IMR-90 (cell line): ENCODE measurements around the gene SEC14L1. TPM values are rescaled to one million over a fixed set of nuclear protein-coding genes. Genes with fewer than 3 reads are reported as not detected.
"Not testable (repeated sequence)": the region's sequence is repeated elsewhere in the genome, so short reads cannot be mapped to it uniquely, and the experiment has no call there.

Experiments used
- ATAC-seq: fragments of 200-7000 bp; cut with Tn5 transposase; 2 replicates; pipeline ENCODE4 v1.9.1; 2020; ENCODE audit warnings: low read depth, mild to moderate bottlenecking, moderate library complexity
- BruUV-seq: library from RNA; stranded (reverse); fragments of 400-500 nt; replicated peaks from 2 replicates; lab custom pipeline; 2021; lab: Mats Ljungman, UMichigan
- CTCF ChIA-PET: fragments of 300-600 bp; formaldehyde crosslinking; extraction: SDS; loops from one replicate; lab custom pipeline; 2021; ENCODE audit warnings: antibody characterized with exemption; lab: Yijun Ruan, JAX
- POLR2A ChIA-PET: fragments of 300-600 bp; sonication (Branson Sonifier 250); formaldehyde crosslinking; loops from one replicate; lab custom pipeline; 2022; ENCODE audit warnings: antibody characterized with exemption; ENCODE audit not compliant: unreplicated experiment; lab: Charles Lee
- DNase-seq: peaks from one replicate; pipeline ENCODE4 v3.0.0; 2013
- H2AFZ ChIP-seq: replicated peaks from 2 replicates; pipeline ENCODE3; 2013; ENCODE audit warnings: low read length, mild to moderate bottlenecking; ENCODE audit not compliant: poor library complexity
- H2AK5ac ChIP-seq: 2 replicates; pipeline ENCODE4 v1.6.1; 2013; ENCODE audit warnings: low read depth, low read length, inconsistent platforms
- H2AK9ac ChIP-seq: replicated peaks from 2 replicates; pipeline ENCODE3; 2013; ENCODE audit warnings: mild to moderate bottlenecking, low read depth, low read length, moderate library complexity; ENCODE audit not compliant: poor library complexity
- H2BK120ac ChIP-seq: 2 replicates; pipeline ENCODE4 v1.6.1; 2013; ENCODE audit warnings: low read depth, low read length, inconsistent platforms
- H2BK15ac ChIP-seq: 3 replicates; pipeline ENCODE4 v1.6.1; 2013; ENCODE audit warnings: low read depth, low read length, inconsistent platforms
- H2BK20ac ChIP-seq: 2 replicates; pipeline ENCODE4 v1.6.1; 2013; ENCODE audit warnings: low read depth, mild to moderate bottlenecking, inconsistent platforms, low read length, moderate library complexity
- H2BK5ac ChIP-seq: 2 replicates; pipeline ENCODE4 v1.6.1; 2013; ENCODE audit warnings: mild to moderate bottlenecking, low read depth, low read length, inconsistent platforms; ENCODE audit not compliant: poor library complexity, severe bottlenecking
- H3K14ac ChIP-seq: replicated peaks from 2 replicates; pipeline ENCODE4 v1.6.1; 2013; ENCODE audit warnings: low read depth, low read length, inconsistent platforms
- H3K18ac ChIP-seq: 2 replicates; pipeline ENCODE4 v1.6.1; 2013; ENCODE audit warnings: low read depth, low read length, control low read depth
- H3K23ac ChIP-seq: 2 replicates; pipeline ENCODE4 v1.6.1; 2013; ENCODE audit warnings: low read depth, low read length, inconsistent platforms
- H3K27ac ChIP-seq: 2 replicates; pipeline ENCODE4 v1.5.1; 2013; ENCODE audit warnings: mild to moderate bottlenecking, control low read depth, low read length; ENCODE audit not compliant: insufficient read depth
- H3K27me3 ChIP-seq: 2 replicates; pipeline ENCODE4 v1.6.1; 2013; ENCODE audit warnings: low read length; ENCODE audit not compliant: control insufficient read depth, insufficient read depth
- H3K36me3 ChIP-seq: 2 replicates; pipeline ENCODE4 v1.6.1; 2013; ENCODE audit warnings: low read length, mixed read lengths; ENCODE audit not compliant: control insufficient read depth, insufficient read depth
- H3K4ac ChIP-seq: 2 replicates; pipeline ENCODE4 v1.6.1; 2013; ENCODE audit warnings: low read depth, low read length, inconsistent platforms
- H3K4me1 ChIP-seq: 2 replicates; pipeline ENCODE4 v1.6.1; 2013; ENCODE audit warnings: low read length, mixed read lengths; ENCODE audit not compliant: control insufficient read depth, insufficient read depth
- H3K4me2 ChIP-seq: 2 replicates; pipeline ENCODE4 v1.6.1; 2013; ENCODE audit warnings: low read depth, mild to moderate bottlenecking, control low read depth, low read length, moderate library complexity
- H3K4me3 ChIP-seq: 2 replicates; pipeline ENCODE4 v1.5.1; 2013; ENCODE audit warnings: low read depth, mild to moderate bottlenecking, control low read depth, low read length, moderate library complexity; ENCODE audit not compliant: insufficient read depth
- H3K56ac ChIP-seq: 2 replicates; pipeline ENCODE4 v1.6.1; 2013; ENCODE audit warnings: low read length, inconsistent platforms; ENCODE audit not compliant: insufficient read depth; ENCODE audit errors: extremely low read depth
- H3K79me1 ChIP-seq, 2 experiments: 2 replicates each; pipeline ENCODE4 v1.6.1; 2013; ENCODE audit warnings: low read length in 2 of 2, inconsistent platforms in 1 of 2, low read depth in 1 of 2
- H3K9ac ChIP-seq: 2 replicates; pipeline ENCODE4 v1.6.1; 2013; ENCODE audit warnings: low read depth, low read length, control low read depth
- H3K9me1 ChIP-seq: 2 replicates; pipeline ENCODE4 v1.6.1; 2013; ENCODE audit warnings: low read length, inconsistent platforms; ENCODE audit not compliant: insufficient read depth
- H3K9me3 ChIP-seq: 2 replicates; pipeline ENCODE4 v1.6.1; 2013; ENCODE audit warnings: low read length; ENCODE audit not compliant: control insufficient read depth, insufficient read depth
- H4K20me1 ChIP-seq: 2 replicates; pipeline ENCODE4 v1.6.1; 2013; ENCODE audit warnings: low read length, inconsistent platforms; ENCODE audit not compliant: insufficient read depth
- H4K5ac ChIP-seq: 2 replicates; pipeline ENCODE4 v1.6.1; 2013; ENCODE audit warnings: mild to moderate bottlenecking, low read depth, low read length, control low read depth
- H4K8ac ChIP-seq, 2 experiments: 2 replicates each; pipeline ENCODE4 v1.6.1; 2013; ENCODE audit warnings: low read depth in 2 of 2, low read length in 2 of 2, control low read depth in 1 of 2, inconsistent platforms in 1 of 2
- H4K91ac ChIP-seq: 2 replicates; pipeline ENCODE4 v1.6.1; 2013; ENCODE audit warnings: low read depth, low read length, inconsistent platforms; ENCODE audit not compliant: insufficient read depth
- WGBS, 2 experiments: methylation state at CpG; one replicate each; pipeline versions ENCODE4 v1.1.5 to v1.1.7; 2013; ENCODE audit warnings: missing lambda C conversion rate in 2 of 2; ENCODE audit not compliant: insufficient read length in 1 of 2; ENCODE audit errors: extremely low coverage in 2 of 2; 5-methylcytosine and 5-hydroxymethylcytosine counted together
- dilution Hi-C: fragments of 300-500 bp; cut with HindIII; formaldehyde crosslinking; loops from one replicate; pipeline ENCODE4 v1.14.3; 2018; ENCODE audit warnings: low sequenced_read_pairs; ENCODE audit not compliant: unreplicated experiment
- in situ Hi-C: fragments of 300-500 bp; cut with MboI; formaldehyde crosslinking; loops from 3 replicates; pipeline ENCODE4 v1.14.3; 2019; ENCODE audit warnings: low sequenced_read_pairs, inconsistent platforms, mixed read lengths
- intact Hi-C: fragments of 100-400 bp; cut with micrococcal nuclease; formaldehyde crosslinking; loops from 2 replicates; pipeline ENCODE4 v1.10.0; 2022
- polyA plus RNA-seq, 3 experiments: library from polyadenylated mRNA; depleted of rRNA; stranded (reverse); fragments of >200 nt; gene quantifications; 2 replicates each; pipeline ENCODE4 v1.2.3, GENCODE V29; 2012; ENCODE audit warnings: low replicate concordance in 1 of 3
- total RNA-seq: library from RNA; depleted of rRNA; stranded (reverse); fragments of >200 nt; gene quantifications from 2 replicates; pipeline ENCODE4 v1.2.3, GENCODE V29; 2012

SEC14L1 gene
- total and polyA plus RNA-seq, 2 of the 4 experiments (the other 2 are of a cell fraction) = 24.9 to 35.8 TPM

DNA sequence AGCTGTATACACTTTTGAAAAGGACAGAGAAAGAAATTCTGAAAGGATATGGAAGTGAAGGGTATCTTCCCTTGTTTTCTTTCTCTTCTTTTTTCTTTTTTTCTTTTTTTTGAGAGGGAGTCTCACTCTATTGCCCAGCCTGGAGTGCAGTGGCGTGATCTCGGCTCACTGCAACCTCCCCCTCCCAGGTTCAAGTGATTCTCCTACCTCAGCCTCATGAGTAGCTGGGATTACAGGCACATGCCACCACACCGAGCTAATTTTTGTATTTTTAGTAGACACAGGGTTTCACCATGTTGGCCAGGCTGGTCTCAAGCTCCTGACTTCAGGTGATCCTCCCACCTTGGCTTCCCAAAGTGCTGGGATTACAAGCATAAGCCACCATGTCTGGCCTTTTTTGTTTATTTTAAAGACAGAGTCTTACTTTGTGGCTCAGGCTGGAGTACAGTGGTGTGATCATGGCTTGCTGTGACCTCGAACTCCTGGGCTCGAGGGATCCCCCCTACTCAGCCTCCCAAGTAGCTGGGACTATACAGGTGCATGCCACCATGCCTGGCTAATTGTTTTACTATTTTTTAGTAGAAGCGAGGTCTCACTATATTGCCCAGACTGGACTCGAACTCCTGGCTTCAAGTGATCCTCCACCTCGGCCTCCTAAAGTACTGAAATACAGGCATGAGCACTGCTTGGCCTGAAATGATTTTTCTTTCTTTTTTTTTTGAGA lies 38.2 kb upstream of the SEC14L1 start:
- H2BK15ac ChIP-seq, H4K8ac ChIP-seq, H3K4me2 ChIP-seq, H3K4ac ChIP-seq, H3K9ac ChIP-seq, H4K5ac ChIP-seq, dilution Hi-C loops, H2AFZ ChIP-seq, H3K23ac ChIP-seq, H2AK9ac ChIP-seq, H3K9me1 ChIP-seq, H3K56ac ChIP-seq, H2BK120ac ChIP-seq, BruUV-seq, H3K27me3 ChIP-seq, H4K20me1 ChIP-seq, H3K9me3 ChIP-seq, H4K91ac ChIP-seq, DNase-seq, H3K36me3 ChIP-seq, H2AK5ac ChIP-seq, intact Hi-C loops, H3K4me1 ChIP-seq, H3K18ac ChIP-seq, H3K79me1 ChIP-seq, H3K14ac ChIP-seq, H3K27ac ChIP-seq, in situ Hi-C loops, POLR2A ChIA-PET, CTCF ChIA-PET, H2BK5ac ChIP-seq, H3K4me3 ChIP-seq, H2BK20ac ChIP-seq, ATAC-seq: not testable (repeated sequence)
- WGBS, 2 experiments = no CpG with 5 or more reads among the region's 8 CpGs
